Measurements from ENCODE around the gene CTR9. TPM values are rescaled to one million over a fixed set of nuclear protein-coding genes. Genes with fewer than 3 reads are reported as not detected.

The CTR9 gene
- total and polyA plus RNA-seq, 2 of the 8 experiments (the other 6 are each of a cell fraction or from before 2014, with no cell fraction given), result 6.1 to 37.7 TPM

DNA sequence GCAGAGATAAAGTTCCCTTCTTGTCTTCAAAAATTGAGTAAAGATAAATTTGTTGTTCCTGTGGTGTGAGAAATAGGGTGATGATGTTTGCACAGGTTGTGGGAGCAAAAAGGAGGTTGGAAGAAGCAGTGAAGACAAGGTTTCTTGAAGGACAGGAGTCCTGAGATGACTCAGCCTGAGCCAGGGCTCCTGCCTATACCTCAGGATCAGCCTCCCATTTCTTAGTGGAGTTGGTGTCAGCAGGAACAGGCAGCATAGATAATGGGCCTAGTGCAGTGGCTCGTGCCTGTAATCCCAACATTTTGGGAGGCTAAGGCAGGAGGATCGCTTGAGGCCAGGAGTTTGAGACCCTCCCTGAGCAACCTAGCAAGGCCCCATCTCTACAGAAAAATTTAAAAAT is 29.0 kb downstream of the CTR9 start:
- Histone ChIP-seq H2BK20ac (ENCODE audit: low read length) (no peak overlapping the region), H4K5ac (ENCODE audit: insufficient read length, low read depth, low read length) (no peak overlapping the region), H2BK120ac (replicated peaks; ENCODE audit: low read depth, low read length) (no peak overlapping the region), H3K14ac (ENCODE audit: insufficient read length) (no peak overlapping the region), H3K4me2 (ENCODE audit: insufficient read depth in 1 of 2, low read depth in 2 of 2, low read length in 2 of 2) (no peak overlapping the region), H3K23ac (ENCODE audit: insufficient read length) (no peak overlapping the region), H4K20me1 (replicated peaks in 1 of 2; ENCODE audit: control insufficient read depth in 1 of 2, insufficient read depth in 2 of 2, low read length in 2 of 2) (no peaks in the 10 kb centered on the region), H2BK12ac (ENCODE audit: low read depth, low read length) (no peak overlapping the region), H3K36me3 (ENCODE audit: control insufficient read depth in 2 of 4, insufficient read depth in 4 of 4, low read length in 3 of 4) (peaks cover 3 to 31% (median 18%) of the 10 kb centered on the region in 4 experiments; a peak in 7 of 8 replicates), H2AK5ac (ENCODE audit: low read depth, low read length) (no peak overlapping the region), H3K27me3 (replicated peaks in 1 of 4; ENCODE audit: control insufficient read depth in 3 of 4, extremely low read depth in 1 of 4, insufficient read depth in 3 of 4, low read length in 3 of 4) (no peaks in the 10 kb centered on the region), H3K9ac (replicated peaks in 1 of 4; ENCODE audit: extremely low read depth in 1 of 4, low read depth in 3 of 4, low read length in 3 of 4) (no peak overlapping the region), H3K56ac (replicated peaks; ENCODE audit: insufficient read length, low read depth, low read length) (no peak overlapping the region), H3K79me1 (ENCODE audit: low read depth, low read length) (no peaks in the 10 kb centered on the region), H3K9me3 (ENCODE audit: insufficient read depth in 2 of 2, low read depth in 1 of 2, low read length in 1 of 2) (no peaks in the 10 kb centered on the region), H3K4ac (replicated peaks; ENCODE audit: insufficient read length, low read depth, low read length) (no peak overlapping the region), H4K91ac (replicated peaks; ENCODE audit: insufficient read length, low read length) (no peak overlapping the region), H4K8ac (ENCODE audit: extremely low read depth, insufficient read depth, low read length) (no peak overlapping the region), H3K79me2 (ENCODE audit: control insufficient read depth in 1 of 2, insufficient read depth in 2 of 2, low read length in 2 of 2) (no peaks in the 10 kb centered on the region), H3K4me3 (ENCODE audit: extremely low read depth in 1 of 4, insufficient read depth in 2 of 4, low read depth in 3 of 4, low read length in 4 of 4) (no peak overlapping the region), H2BK15ac (ENCODE audit: low read length) (no peak overlapping the region), H3K23me2 (ENCODE audit: low read depth, low read length) (no peaks in the 10 kb centered on the region), H3K27ac (ENCODE audit: low read depth, low read length) (no peak overlapping the region), H2BK5ac (ENCODE audit: low read depth, low read length) (no peak overlapping the region), H3K18ac (ENCODE audit: extremely low read depth, low read length) (no peak overlapping the region), H3K4me1 (replicated peaks in 1 of 4; ENCODE audit: control insufficient read depth in 3 of 4, insufficient read depth in 4 of 4, low read length in 3 of 4) (peaks cover 0 to 3% (median 1%) of the 10 kb centered on the region in 4 experiments; a peak in 4 of 7 replicates), H2AFZ (ENCODE audit: low read length) (no peak overlapping the region)
- DNase-seq (ENCODE audit: low read depth in 1 of 2, low spot score in 2 of 2) (no peak), FAIRE-seq (no peak)
- POLR2A ChIA-PET (ENCODE audit: partially characterized antibody), result interaction anchor here (0.8 to 1.8 kb wide), 6 partner anchors 14 to 154 kb away, joined by 3 to 9 read pairs (median 3); partner anchors contain the start of gene EIF4G2
- WGBS, 2 experiments (ENCODE audit: extremely low coverage in 1 of 2, insufficient coverage in 1 of 2, insufficient read length in 1 of 2, insufficient replicate concordance in 2 of 2, low coverage in 1 of 2, low lambda C conversion rate in 2 of 2, missing lambda C conversion rate in 1 of 2), result 90% methylated on average over 2 of the region's 2 CpGs; no CpG with 5 or more reads in 1 of the 2 experiments
- CTCF ChIA-PET (ENCODE audit: partially characterized antibody), result interaction anchor here (1.1 to 1.8 kb wide), 2 partner anchors 8 to 10 kb away, joined by 4 to 10 read pairs; no protein-coding TSS in a partner anchor
- TF ChIP-seq HDAC2 (IDR thresholded peaks at IDR 0.05; ENCODE audit: borderline replicate concordance in 1 of 2, low read depth in 2 of 2, low read length in 2 of 2) (no peak), EGR1 (IDR thresholded peaks at IDR 0.05; ENCODE audit: borderline replicate concordance, low read depth, low read length) (no peak), FOSL1 (IDR thresholded peaks at IDR 0.05; ENCODE audit: insufficient read depth, low read depth, low read length) (no peak), BCL11A (IDR thresholded peaks at IDR 0.05; ENCODE audit: low read depth in 2 of 2, low read length in 2 of 2) (no peak)

All from H1 (cell line).